BE2C (cell line): Measurements from ENCODE around the gene TXN. TPM values are rescaled to one million over a fixed set of nuclear protein-coding genes. Genes with fewer than 3 reads are reported as not detected.

ENCODE experiments used
- DNase-seq: peaks from one replicate; pipeline ENCODE4 v3.0.0-alpha.2; 2020
- H3K27me3 ChIP-seq: fragments of 250-450 bp; sonication (Bioruptor Pico); 2 replicates; pipeline ENCODE4 v1.5.1; 2020; ENCODE audit warnings: mild to moderate bottlenecking
- H3K36me3 ChIP-seq: fragments of 250-450 bp; sonication (Bioruptor Pico); 2 replicates; pipeline ENCODE4 v1.5.1; 2020; ENCODE audit warnings: mild to moderate bottlenecking
- H3K4me1 ChIP-seq: fragments of 250-450 bp; sonication (Bioruptor Pico); 2 replicates; pipeline ENCODE4 v1.5.1; 2020
- H3K4me3 ChIP-seq: 2 replicates; pipeline ENCODE4 v1.5.1; 2011; ENCODE audit warnings: low read depth, low read length
- H3K9me3 ChIP-seq: fragments of 250-450 bp; sonication (Bioruptor Pico); 2 replicates; pipeline ENCODE4 v1.5.1; 2020
- CTCF ChIP-seq: IDR thresholded peaks from 2 replicates; pipeline ENCODE4 v1.5.1; 2012; ENCODE audit warnings: mild to moderate bottlenecking, low read depth, low read length
- polyA plus RNA-seq: library from polyadenylated mRNA; unstranded; fragments of >200 nt; gene quantifications from one replicate; pipeline ENCODE4 v1.2.1, GENCODE V29; 2012; ENCODE audit warnings: low read depth, missing spikeins; ENCODE audit not compliant: insufficient read length, insufficient read depth

The TXN gene
- polyA plus RNA-seq = 176 TPM

GRCh38 chr9:110256380-110257096, at the start of gene TXN:
Gene TXN (minus strand): TSS chr9:110256507. CDS start chr9:110256435, 72 bp downstream.
- peak within 1 kb of the TSS; percentile 64 for H3K4me3 ChIP-seq
- DNase-seq = peak; percentile 90
- no peak for TF ChIP-seq CTCF

GRCh38 chr9:110303133-110303532, 46.8 kb upstream of the TXN start:
- no peak for DNase-seq
- H3K27me3 ChIP-seq = no peaks in the 10 kb centered on the region

More at GRCh38 chr9:110256380-110257096, at the start of gene TXN:
- Histone ChIP-seq H3K4me1 (no peaks in the 10 kb centered on the region), H3K9me3 (no peaks in the 10 kb centered on the region), H3K36me3 (peaks cover 5% of the 10 kb centered on the region), H3K27me3 (no peaks in the 10 kb centered on the region)

GRCh38 chr9:110298043-110298605, 41.8 kb upstream of the TXN start:
- DNase-seq = no peak
- H3K4me1 ChIP-seq = no peaks in the 10 kb centered on the region

More at GRCh38 chr9:110303133-110303532, 46.8 kb upstream of the TXN start:
- TF ChIP-seq CTCF = no peak
- no peak overlapping the region for H3K4me3 ChIP-seq
- no peaks in the 10 kb centered on the region for H3K36me3 ChIP-seq
- H3K9me3 ChIP-seq = no peaks in the 10 kb centered on the region
- H3K4me1 ChIP-seq = no peaks in the 10 kb centered on the region

GRCh38 chr9:110293248-110293647, 36.9 kb upstream of the TXN start:
- Histone ChIP-seq H3K27me3 (no peaks in the 10 kb centered on the region), H3K4me3 (no peak overlapping the region), H3K4me1 (no peaks in the 10 kb centered on the region), H3K9me3 (no peaks in the 10 kb centered on the region), H3K36me3 (no peaks in the 10 kb centered on the region)
- DNase-seq = no peak
- TF ChIP-seq CTCF = no peak

More at GRCh38 chr9:110298043-110298605, 41.8 kb upstream of the TXN start:
- H3K4me3 ChIP-seq = no peak overlapping the region
- no peaks in the 10 kb centered on the region for H3K9me3 ChIP-seq
- H3K27me3 ChIP-seq = no peaks in the 10 kb centered on the region
- no peak for TF ChIP-seq CTCF
- no peaks in the 10 kb centered on the region for H3K36me3 ChIP-seq

- no peak overlapping the region for H3K4me3 ChIP-seq
- DNase-seq = peak; percentile 12
- no peak for TF ChIP-seq CTCF
Measured at GRCh38 chr9:110291921-110292557, 35.7 kb upstream of the TXN start.

More at GRCh38 chr9:110291921-110292557, 35.7 kb upstream of the TXN start:
- Histone ChIP-seq H3K27me3 (no peaks in the 10 kb centered on the region), H3K9me3 (no peaks in the 10 kb centered on the region), H3K4me1 (no peaks in the 10 kb centered on the region), H3K36me3 (no peaks in the 10 kb centered on the region)
